NT2/D1 (cell line): ENCODE data around the gene AFF3.

Experiments
- DNase-seq: peaks from one replicate; pipeline ENCODE4 v3.0.0-alpha.2; 2011; ENCODE audit warnings: low read depth, low spot score
- H3K27me3 ChIP-seq: 2 replicates; pipeline ENCODE4 v1.6.0; 2011; ENCODE audit warnings: mild to moderate bottlenecking; ENCODE audit not compliant: insufficient read length, insufficient read depth
- H3K36me3 ChIP-seq: 2 replicates; pipeline ENCODE4 v1.6.1; 2011; ENCODE audit warnings: mild to moderate bottlenecking, low read length, mixed read lengths; ENCODE audit not compliant: insufficient read depth, insufficient read length
- H3K4me1 ChIP-seq: 2 replicates; pipeline ENCODE4 v1.5.1; 2011; ENCODE audit not compliant: insufficient read depth, insufficient read length
- H3K4me3 ChIP-seq: 2 replicates; pipeline ENCODE4 v1.5.1; 2011; ENCODE audit warnings: low read depth; ENCODE audit not compliant: insufficient read length
- H3K9ac ChIP-seq: 2 replicates; pipeline ENCODE4 v1.6.0; 2011; ENCODE audit warnings: low read depth; ENCODE audit not compliant: insufficient read length
- H3K9me3 ChIP-seq: 2 replicates; pipeline ENCODE4 v1.5.1; 2011; ENCODE audit warnings: mild to moderate bottlenecking, low read length; ENCODE audit not compliant: insufficient read depth
- SUZ12 ChIP-seq: IDR thresholded peaks from 2 replicates; pipeline ENCODE4 v1.6.1; 2011; ENCODE audit not compliant: insufficient read length, insufficient read depth; ENCODE audit errors: extremely low read depth
- YY1 ChIP-seq: IDR thresholded peaks from 2 replicates; pipeline ENCODE4 v1.6.1; 2011; ENCODE audit not compliant: insufficient read length, insufficient read depth
- ZNF274 ChIP-seq: IDR thresholded peaks from 2 replicates; pipeline ENCODE4 v1.6.1; 2011; ENCODE audit warnings: mild to moderate bottlenecking, low read depth, low read length

The AFF3 gene

GRCh38 chr2:100010606-100011005 is 131.8 kb downstream of the AFF3 start:
- DNase-seq = no peak
- H3K36me3 ChIP-seq = no peaks in the 10 kb centered on the region
- TF ChIP-seq ZNF274 (no peak), SUZ12 (no peak), YY1 (no peak)
- peaks cover 3% of the 10 kb centered on the region for H3K4me1 ChIP-seq
- no peak overlapping the region for H3K9ac ChIP-seq
- no peaks in the 10 kb centered on the region for H3K27me3 ChIP-seq
- no peaks in the 10 kb centered on the region for H3K9me3 ChIP-seq
- no peak overlapping the region for H3K4me3 ChIP-seq

DNA sequence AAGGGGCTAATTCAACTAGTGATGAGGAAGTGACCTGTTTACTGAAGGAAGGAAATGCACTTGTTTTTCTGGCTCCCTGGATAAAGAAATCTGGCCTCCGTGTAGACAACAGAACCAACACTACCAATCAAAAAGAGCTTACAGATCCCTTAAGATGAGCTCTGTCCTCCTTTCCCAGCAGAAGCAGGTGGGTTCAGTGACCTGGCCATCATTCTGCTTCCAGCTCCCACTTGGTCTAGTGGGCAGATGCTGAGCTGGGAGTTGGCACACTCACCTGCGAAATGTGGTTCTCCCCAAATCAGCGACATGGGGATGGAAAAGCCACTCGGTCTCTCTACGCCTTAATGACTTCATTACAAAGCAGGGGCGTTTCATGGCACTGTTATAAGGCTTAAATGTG is 132.6 kb downstream of the AFF3 start:
- H3K4me3 ChIP-seq = no peak overlapping the region
- peaks cover 3% of the 10 kb centered on the region for H3K4me1 ChIP-seq
- no peak overlapping the region for H3K9ac ChIP-seq
- H3K27me3 ChIP-seq = no peaks in the 10 kb centered on the region
- TF ChIP-seq SUZ12 (no peak), YY1 (no peak), ZNF274 (no peak)
- H3K36me3 ChIP-seq = no peaks in the 10 kb centered on the region
- no peaks in the 10 kb centered on the region for H3K9me3 ChIP-seq
- no peak for DNase-seq

- H3K4me1 ChIP-seq = no peaks in the 10 kb centered on the region
- no peak for DNase-seq
- H3K9me3 ChIP-seq = no peaks in the 10 kb centered on the region
- TF ChIP-seq SUZ12 (no peak), ZNF274 (no peak), YY1 (no peak)
- no peak overlapping the region for H3K9ac ChIP-seq
- H3K27me3 ChIP-seq = no peaks in the 10 kb centered on the region
- H3K4me3 ChIP-seq = no peak overlapping the region
- no peaks in the 10 kb centered on the region for H3K36me3 ChIP-seq
These were observed 133.4 kb downstream of the AFF3 start for GRCh38 chr2:100008956-100009355.

GRCh38 chr2:100006516-100006915 is 135.9 kb downstream of the AFF3 start:
- Histone ChIP-seq H3K27me3 (no peaks in the 10 kb centered on the region), H3K36me3 (no peaks in the 10 kb centered on the region), H3K9ac (no peak overlapping the region), H3K4me3 (no peak overlapping the region), H3K4me1 (no peaks in the 10 kb centered on the region), H3K9me3 (no peaks in the 10 kb centered on the region)
- TF ChIP-seq YY1 = no peak
- TF ChIP-seq ZNF274 = no peak
- TF ChIP-seq SUZ12 = no peak
- no peak for DNase-seq

DNA sequence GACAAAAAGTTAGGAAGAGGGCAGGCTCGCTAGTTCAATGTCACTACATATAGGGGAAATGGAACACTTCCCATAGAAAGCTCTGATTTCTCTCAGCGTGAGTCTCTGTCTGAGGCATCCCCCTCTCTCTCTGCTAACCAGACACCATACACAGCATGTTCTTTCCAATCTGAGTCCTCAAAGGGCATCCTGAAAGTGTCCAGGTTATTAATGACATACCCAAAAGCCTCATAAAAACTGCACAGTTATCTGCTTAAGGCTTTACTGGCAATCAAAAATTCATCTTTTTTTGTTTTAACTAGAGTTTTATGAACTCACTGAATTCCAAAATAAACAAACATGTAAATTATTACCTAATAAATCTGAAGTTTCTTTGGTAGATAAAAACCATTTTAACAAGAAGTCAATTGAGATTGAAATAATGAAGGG is 137.4 kb downstream of the AFF3 start:
- H3K9ac ChIP-seq = no peak overlapping the region
- no peaks in the 10 kb centered on the region for H3K4me1 ChIP-seq
- no peaks in the 10 kb centered on the region for H3K36me3 ChIP-seq
- no peaks in the 10 kb centered on the region for H3K27me3 ChIP-seq
- H3K9me3 ChIP-seq = no peaks in the 10 kb centered on the region
- no peak overlapping the region for H3K4me3 ChIP-seq
- no peak for DNase-seq
- no peak for TF ChIP-seq SUZ12
- TF ChIP-seq ZNF274 = no peak
- no peak for TF ChIP-seq YY1

GRCh38 chr2:100004348-100004884 is 138.0 kb downstream of the AFF3 start:
- H3K4me3 ChIP-seq = no peak overlapping the region
- no peaks in the 10 kb centered on the region for H3K36me3 ChIP-seq
- no peak for DNase-seq
- TF ChIP-seq YY1 (no peak), ZNF274 (no peak), SUZ12 (no peak)
- no peaks in the 10 kb centered on the region for H3K4me1 ChIP-seq
- H3K9me3 ChIP-seq = no peaks in the 10 kb centered on the region
- no peak overlapping the region for H3K9ac ChIP-seq
- H3K27me3 ChIP-seq = no peaks in the 10 kb centered on the region

DNA sequence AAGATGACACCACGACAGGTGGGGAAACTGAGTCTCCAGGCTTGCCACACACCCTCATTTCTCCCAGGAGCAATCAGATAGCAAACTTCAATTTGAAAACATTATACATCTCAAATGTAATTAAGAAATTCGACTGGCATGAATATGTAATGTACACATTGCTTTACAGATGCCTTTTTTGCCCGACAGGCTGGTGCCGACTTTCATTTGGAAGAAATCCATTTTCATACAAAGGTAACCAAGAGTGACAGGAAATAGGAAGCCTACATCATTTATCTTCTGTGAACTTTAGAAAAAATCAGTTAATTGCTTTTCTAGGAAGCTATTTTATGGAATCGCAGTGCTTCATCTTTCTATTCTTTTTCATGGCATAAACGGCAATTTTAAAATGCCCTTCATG is 140.3 kb downstream of the AFF3 start:
- H3K9me3 ChIP-seq = no peaks in the 10 kb centered on the region
- H3K4me1 ChIP-seq = no peaks in the 10 kb centered on the region
- no peak for DNase-seq
- H3K4me3 ChIP-seq = no peak overlapping the region
- TF ChIP-seq YY1 (no peak), ZNF274 (no peak), SUZ12 (no peak)
- H3K27me3 ChIP-seq = peaks cover 4% of the 10 kb centered on the region
- no peaks in the 10 kb centered on the region for H3K36me3 ChIP-seq
- no peak overlapping the region for H3K9ac ChIP-seq
